Measurements from ENCODE around the gene SRC.

GRCh38 chr20:37311710-37312355 is 34.1 kb upstream of the SRC start:
- TF ChIP-seq CTCF (IDR thresholded peaks at IDR 0.05) (no peak), MAX (IDR thresholded peaks at IDR 0.05; ENCODE audit: low read depth) (no peak), RCOR1 (IDR thresholded peaks at IDR 0.05; ENCODE audit: low read length) (no peak), REST (IDR thresholded peaks at IDR 0.05; ENCODE audit: low read depth, low read length) (no peak), POLR2AphosphoS5 (IDR thresholded peaks at IDR 0.05; ENCODE audit: low read depth, low read length) (no peak)

All from SK-N-SH (cell line).